ENCODE measurements around the gene SPPL2A.

GRCh38 chr15:50718700-50719125 is 46.8 kb downstream of the SPPL2A start:
- TF ChIP-seq CTCF (conservative IDR thresholded peaks at IDR 0.05) (no peak), ZFX (IDR thresholded peaks at IDR 0.05) (no peak)
